Testis (tissue), 3 donors: ENCODE measurements around the gene PITX3. TPM values are rescaled to one million over a fixed set of nuclear protein-coding genes. Genes with fewer than 3 reads are reported as not detected.

Experiments used
- DNase-seq: peaks from one replicate; pipeline ENCODE4 v3.0.0-alpha.2; 2019
- H3K27ac ChIP-seq, 2 donors: fragments of 200-600 bp; sonication (generic); one replicate each; pipeline ENCODE4 v1.5.1; 2019
- H3K27me3 ChIP-seq: fragments of 200-600 bp; sonication (generic); one replicate; pipeline ENCODE4 v1.5.1; 2019
- H3K36me3 ChIP-seq: fragments of 200-600 bp; sonication (generic); one replicate; pipeline ENCODE4 v1.5.1; 2017; ENCODE audit warnings: low read depth; ENCODE audit errors: missing control alignments
- H3K4me1 ChIP-seq: fragments of 200-600 bp; sonication (generic); one replicate; pipeline ENCODE4 v1.5.1; 2019
- H3K4me3 ChIP-seq, 2 donors: fragments of 200-600 bp; sonication (generic); one replicate each; pipeline ENCODE4 v1.5.1; 2017 to 2019
- H3K9me3 ChIP-seq: fragments of 200-600 bp; sonication (generic); one replicate; pipeline ENCODE4 v1.5.1; 2017
- CTCF ChIP-seq, 3 experiments: fragments of 450-650 bp in 2 of 3; fragments of 200-600 bp in 1 of 3; sonication (generic) in 1 of 3; IDR thresholded peaks; one replicate each; pipeline ENCODE4 v1.5.1; 2016 to 2019; ENCODE audit warnings: antibody characterized with exemption in 3 of 3, mild to moderate bottlenecking in 2 of 3, moderate library complexity in 1 of 3
- POLR2A ChIP-seq: fragments of 450-650 bp; IDR thresholded peaks from one replicate; pipeline ENCODE4 v1.6.1; 2017; ENCODE audit warnings: antibody characterized with exemption, mild to moderate bottlenecking, moderate library complexity
- WGBS, 2 donors: methylation state at CpG; one replicate each; pipeline ENCODE4 v1.1.5; 2018; 5-methylcytosine and 5-hydroxymethylcytosine counted together
- intact Hi-C: fragments of 100-400 bp; cut with DNase I; formaldehyde crosslinking; loops from one replicate; pipeline ENCODE4 v1.15.1; 2023; ENCODE audit warnings: low total_unique reads
- polyA plus RNA-seq: library from polyadenylated mRNA; stranded (reverse); fragments of 350-450 nt; fragmentation: Illumina TruSeq; extraction: RNeasy Lipid Tissue Mini Kit (QIAGEN cat#74804); gene quantifications from one replicate; pipeline ENCODE4 v1.2.3, GENCODE V29; 2014; ENCODE audit warnings: low read depth, low replicate concordance; ENCODE audit not compliant: insufficient read depth
- total RNA-seq, 2 donors: library from RNA; depleted of rRNA; stranded (reverse); fragments of >200 nt; gene quantifications; one replicate each; pipeline ENCODE4 v1.2.3, GENCODE V29; 2016

PITX3 gene
- total and polyA plus RNA-seq, 3 donors from 2014 or later = 0.55 to 0.74 (median 0.69) TPM

- Histone ChIP-seq H3K4me1 (peaks cover 11% of the 10 kb centered on the region), H3K36me3 (no peaks in the 10 kb centered on the region), H3K27me3 (no peaks in the 10 kb centered on the region), H3K9me3 (no peaks in the 10 kb centered on the region), H3K4me3 (no peak overlapping the region), H3K27ac (no peak overlapping the region)
- 95 to 100% methylated on average over 1 of the region's 1 CpG for WGBS, 2 donors
- TF ChIP-seq POLR2A = no peak
- no peak for TF ChIP-seq CTCF (IDR thresholded peaks at IDR 0.05)
- no peak for DNase-seq
- intact Hi-C loops = no loop called here
Measured at GRCh38 chr10:102235598-102235920, 5.8 kb downstream of the PITX3 start.

- Histone ChIP-seq H3K9me3 (no peaks in the 10 kb centered on the region), H3K27ac (no peak overlapping the region), H3K27me3 (no peaks in the 10 kb centered on the region), H3K36me3 (no peaks in the 10 kb centered on the region), H3K4me1 (peaks cover 13% of the 10 kb centered on the region), H3K4me3 (no peak overlapping the region)
- TF ChIP-seq POLR2A (no peak), CTCF (IDR thresholded peaks at IDR 0.05) (no peak)
- intact Hi-C loops = loop anchor here (5.0 kb wide), 1 partner anchor 117 kb away; no protein-coding TSS in a partner anchor
- DNase-seq = no peak
- 82 to 94% methylated on average over 6 to 12 of the region's 12 CpGs for WGBS, 2 donors
Measured at GRCh38 chr10:102234888-102235597, 6.3 kb downstream of the PITX3 start.

DNA sequence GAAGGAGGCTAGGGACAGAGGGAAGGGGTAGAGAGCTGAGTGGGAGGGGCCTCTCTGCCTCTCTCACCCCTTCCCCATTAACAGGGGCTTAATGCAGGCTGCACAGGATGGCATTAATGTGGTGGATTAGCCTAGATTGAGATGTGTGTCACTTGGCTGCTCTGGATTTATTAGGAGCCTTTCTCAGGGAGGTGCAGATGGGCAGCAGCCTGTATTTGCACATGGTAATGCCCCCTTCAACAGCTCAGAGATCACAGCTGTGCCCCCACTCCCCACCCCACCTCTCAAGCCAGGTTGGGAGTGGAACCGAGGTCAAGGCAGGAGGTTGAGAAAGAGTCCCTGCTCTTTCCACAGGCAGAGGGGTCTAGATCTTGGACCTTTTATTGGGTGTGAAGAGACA lies 7.3 kb downstream of the PITX3 start:
- intact Hi-C loops = loop anchor here (5.0 kb wide), 1 partner anchor 118 kb away; no protein-coding TSS in a partner anchor
- 75 to 81% methylated on average over 1 of the region's 1 CpG for WGBS, 2 donors
- no peaks in the 10 kb centered on the region for H3K27me3 ChIP-seq

DNA sequence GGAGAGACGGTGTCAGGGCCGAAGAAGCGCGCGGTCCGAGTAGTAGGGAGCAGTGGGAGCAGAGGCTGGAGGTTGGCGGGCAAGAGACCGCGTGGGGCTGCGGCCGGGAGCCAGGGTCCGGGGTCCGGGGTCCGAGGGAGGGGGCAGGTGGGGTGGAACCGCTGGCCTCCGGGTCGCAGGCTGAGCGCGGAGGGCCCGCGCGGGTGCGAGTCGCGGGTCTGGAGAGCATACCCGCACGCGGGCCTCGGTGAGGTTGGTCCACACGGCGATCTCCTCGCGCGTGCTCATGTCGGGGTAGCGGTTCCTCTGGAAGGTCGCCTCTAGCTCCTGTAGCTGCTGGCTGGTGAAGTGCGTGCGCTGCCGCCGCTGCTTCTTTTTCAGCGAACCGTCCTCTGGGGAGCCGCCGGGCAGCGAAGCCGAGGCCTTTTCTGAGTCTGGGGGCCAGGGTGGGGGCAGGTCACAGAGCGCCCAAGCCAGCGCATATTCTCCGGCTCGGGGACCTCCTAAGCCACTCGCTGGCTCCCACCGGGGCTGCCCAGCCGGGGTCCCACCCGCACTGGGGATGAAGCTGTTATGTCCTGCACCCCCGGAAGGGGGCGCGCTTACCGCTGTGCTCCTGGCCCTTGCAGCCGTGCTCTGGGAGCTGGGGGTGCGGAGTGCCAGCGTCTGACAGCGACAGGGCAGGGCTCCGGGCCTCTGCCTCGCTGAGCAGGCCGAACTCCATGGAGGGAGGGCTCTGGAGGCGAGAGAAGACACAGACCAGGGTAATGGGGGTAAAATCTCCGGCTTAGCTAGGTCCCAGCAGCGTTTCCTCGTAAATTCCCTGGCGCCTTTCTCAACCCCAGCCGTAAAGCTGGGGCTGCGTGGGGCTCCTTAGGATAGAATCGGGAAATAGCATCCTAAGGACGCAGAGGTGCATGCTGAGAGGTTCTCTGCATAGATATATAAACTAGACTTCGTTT lies 9.7 kb downstream of the PITX3 start:
- peak; percentile 58 for DNase-seq
- Histone ChIP-seq H3K4me1 (peaks cover 15% of the 10 kb centered on the region), H3K9me3 (no peaks in the 10 kb centered on the region), H3K36me3 (no peaks in the 10 kb centered on the region), H3K27ac (no peak overlapping the region), H3K4me3 (peak overlapping the region; percentile 42 to 56), H3K27me3 (no peaks in the 10 kb centered on the region)
- peak; percentile 26 to 63 (median 55) for TF ChIP-seq CTCF (IDR thresholded peaks at IDR 0.05)
- TF ChIP-seq POLR2A = no peak
- WGBS, 2 donors = 16 to 19% methylated on average over 32 to 54 of the region's 76 CpGs
- intact Hi-C loops = loop anchor here (5.0 kb wide), 1 partner anchor 121 kb away; no protein-coding TSS in a partner anchor

More for the DNA sequence above, 7.3 kb downstream of the PITX3 start:
- Histone ChIP-seq H3K9me3 (no peaks in the 10 kb centered on the region), H3K27ac (no peak overlapping the region), H3K4me3 (no peak overlapping the region), H3K4me1 (peaks cover 15% of the 10 kb centered on the region), H3K36me3 (no peaks in the 10 kb centered on the region)
- no peak for DNase-seq
- TF ChIP-seq POLR2A (no peak), CTCF (IDR thresholded peaks at IDR 0.05) (no peak)
